ENCODE data around the gene ARHGEF1. TPM values are rescaled to one million over a fixed set of nuclear protein-coding genes. Genes with fewer than 3 reads are reported as not detected.
A peak's percentile ranks its signal among the peaks of the same experiment; 100 is the strongest.

The ARHGEF1 gene
- total RNA-seq, 1 donor from 2014 or later, result 78.8 TPM

DNA sequence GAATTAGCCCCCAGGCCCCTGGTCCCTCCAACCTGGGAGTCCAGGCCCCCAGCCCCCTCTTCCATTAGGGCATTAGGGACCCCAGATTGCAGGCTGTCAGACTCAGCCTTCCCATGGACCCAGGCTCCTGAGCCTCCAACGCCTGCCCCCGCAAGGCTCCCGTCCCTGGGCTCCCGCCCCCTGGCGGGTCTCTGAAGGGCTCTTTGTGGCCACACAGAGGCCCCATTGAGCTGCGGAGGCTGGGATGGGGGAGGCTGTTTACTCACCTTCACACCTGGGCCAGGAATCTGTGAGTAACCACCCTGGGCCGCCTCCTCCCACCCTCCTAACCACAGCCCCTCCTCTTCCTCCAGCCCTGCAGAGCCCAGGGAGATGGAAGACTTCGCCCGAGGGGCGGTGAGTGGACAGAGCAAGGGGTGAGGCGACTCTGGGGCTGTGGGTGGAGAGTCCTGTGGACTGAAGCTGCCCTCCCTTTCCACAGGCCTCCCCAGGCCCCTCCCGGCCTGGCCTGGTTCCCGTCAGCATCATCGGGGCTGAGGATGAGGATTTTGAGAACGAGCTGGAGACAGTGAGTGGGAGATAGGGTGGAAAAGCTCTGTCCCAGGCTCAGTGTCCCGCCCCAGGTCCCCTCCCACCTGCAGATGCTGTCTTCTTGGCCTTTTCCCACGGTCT is 4.9 kb downstream of the ARHGEF1 start:
- H3K27me3 Mint-ChIP-seq (ENCODE audit: low read depth), result peaks cover 6% of the 10 kb centered on the region

DNA sequence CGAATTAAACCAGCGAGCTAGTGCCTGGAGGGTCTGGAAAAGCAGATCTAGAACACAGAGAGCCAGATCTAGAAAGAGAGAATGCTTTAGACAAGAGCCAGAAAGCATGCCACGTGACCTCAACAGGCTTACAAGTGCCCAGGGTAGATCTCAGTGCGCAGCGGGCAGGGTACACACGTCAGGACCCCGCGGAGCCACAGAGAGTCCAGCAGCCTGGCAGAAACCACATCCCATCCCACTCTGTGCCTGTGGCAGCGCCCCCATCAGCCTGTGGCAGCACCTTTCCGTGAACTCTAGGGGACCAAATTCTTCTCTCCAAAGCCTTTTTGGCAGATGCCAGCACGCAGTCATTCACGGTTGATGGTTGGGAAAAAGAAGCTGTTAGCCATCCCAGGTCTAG is 5.9 kb downstream of the ARHGEF1 start:
- Mint-ChIP-seq H3K9me3 (no peaks in the 10 kb centered on the region), H3K4me1 (peaks cover 13% of the 10 kb centered on the region), H3K27ac (no peak overlapping the region), H3K4me3 (no peak overlapping the region), H3K27me3 (ENCODE audit: low read depth) (peaks cover under 1% of the 10 kb centered on the region), H3K36me3 (peaks cover 5% of the 10 kb centered on the region)
- TF ChIP-seq, protein P1, sequence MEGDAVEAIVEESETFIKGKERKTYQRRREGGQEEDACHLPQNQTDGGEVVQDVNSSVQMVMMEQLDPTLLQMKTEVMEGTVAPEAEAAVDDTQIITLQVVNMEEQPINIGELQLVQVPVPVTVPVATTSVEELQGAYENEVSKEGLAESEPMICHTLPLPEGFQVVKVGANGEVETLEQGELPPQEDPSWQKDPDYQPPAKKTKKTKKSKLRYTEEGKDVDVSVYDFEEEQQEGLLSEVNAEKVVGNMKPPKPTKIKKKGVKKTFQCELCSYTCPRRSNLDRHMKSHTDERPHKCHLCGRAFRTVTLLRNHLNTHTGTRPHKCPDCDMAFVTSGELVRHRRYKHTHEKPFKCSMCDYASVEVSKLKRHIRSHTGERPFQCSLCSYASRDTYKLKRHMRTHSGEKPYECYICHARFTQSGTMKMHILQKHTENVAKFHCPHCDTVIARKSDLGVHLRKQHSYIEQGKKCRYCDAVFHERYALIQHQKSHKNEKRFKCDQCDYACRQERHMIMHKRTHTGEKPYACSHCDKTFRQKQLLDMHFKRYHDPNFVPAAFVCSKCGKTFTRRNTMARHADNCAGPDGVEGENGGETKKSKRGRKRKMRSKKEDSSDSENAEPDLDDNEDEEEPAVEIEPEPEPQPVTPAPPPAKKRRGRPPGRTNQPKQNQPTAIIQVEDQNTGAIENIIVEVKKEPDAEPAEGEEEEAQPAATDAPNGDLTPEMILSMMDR (IDR thresholded peaks at IDR 0.05; ENCODE audit: unreplicated experiment), result no peak
- peak in 1 of 2 experiments; percentile 14 for DNase-seq (ENCODE audit: low spot score in 2 of 2, unreplicated experiment in 2 of 2)

More for the DNA sequence above, 4.9 kb downstream of the ARHGEF1 start:
- peaks cover 5% of the 10 kb centered on the region for H3K36me3 Mint-ChIP-seq
- H3K4me3 Mint-ChIP-seq, result no peak overlapping the region
- no peak for DNase-seq (ENCODE audit: low spot score in 2 of 2, unreplicated experiment in 2 of 2)
- no peaks in the 10 kb centered on the region for H3K9me3 Mint-ChIP-seq
- H3K4me1 Mint-ChIP-seq, result peaks cover 19% of the 10 kb centered on the region
- TF ChIP-seq, protein P1 (IDR thresholded peaks at IDR 0.05; ENCODE audit: unreplicated experiment), result no peak
- H3K27ac Mint-ChIP-seq, result no peak overlapping the region

DNA sequence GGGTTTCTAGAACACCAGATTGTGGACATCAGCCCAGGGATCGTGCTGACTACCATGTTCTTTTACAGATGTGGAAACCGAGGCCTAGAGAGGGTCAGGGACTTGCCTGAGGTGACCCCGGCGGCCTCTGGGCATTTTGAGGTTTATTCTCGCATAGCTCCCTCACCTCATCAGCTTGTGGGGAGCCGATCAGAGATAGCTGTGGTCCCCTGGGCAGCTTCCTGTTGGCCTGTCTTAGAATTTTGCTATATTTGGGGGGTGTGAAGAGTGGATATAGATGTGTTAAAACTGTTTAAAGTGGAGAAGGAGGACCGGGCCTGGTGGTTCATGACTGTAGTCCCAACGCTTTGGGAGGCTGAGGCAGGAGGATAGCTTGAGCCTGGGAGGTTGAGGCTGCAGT is 6.9 kb downstream of the ARHGEF1 start:
- Mint-ChIP-seq H3K36me3 (peaks cover 5% of the 10 kb centered on the region), H3K9me3 (no peaks in the 10 kb centered on the region), H3K4me1 (peaks cover 8% of the 10 kb centered on the region), H3K27ac (no peak overlapping the region), H3K27me3 (ENCODE audit: low read depth) (no peaks in the 10 kb centered on the region), H3K4me3 (no peak overlapping the region)
- TF ChIP-seq, protein P1 (IDR thresholded peaks at IDR 0.05; ENCODE audit: unreplicated experiment), result no peak
- DNase-seq (ENCODE audit: low spot score in 2 of 2, unreplicated experiment in 2 of 2), result no peak

DNA sequence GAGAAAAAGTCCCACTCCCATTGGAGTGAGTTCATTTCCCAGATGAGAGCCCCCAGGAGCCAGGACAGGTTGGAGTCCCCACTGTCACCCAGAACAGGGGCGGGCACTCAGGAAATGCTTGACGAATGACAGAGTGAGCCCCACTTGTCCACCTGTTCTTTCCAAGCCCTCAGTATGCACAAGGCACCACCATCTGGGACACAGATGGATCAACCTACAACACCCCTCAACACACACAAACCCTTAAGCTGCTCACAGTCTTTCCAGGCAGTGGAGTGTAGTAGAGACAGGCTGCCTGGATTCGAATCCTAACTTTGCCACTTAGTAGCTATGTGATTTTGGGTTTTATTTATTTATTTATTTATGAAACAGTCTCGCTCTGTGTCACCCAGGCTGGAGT is 8.0 kb downstream of the ARHGEF1 start:
- Mint-ChIP-seq H3K4me1 (peaks cover 5% of the 10 kb centered on the region), H3K36me3 (peaks cover 9% of the 10 kb centered on the region), H3K27me3 (ENCODE audit: low read depth) (no peaks in the 10 kb centered on the region), H3K4me3 (no peak overlapping the region), H3K27ac (no peak overlapping the region), H3K9me3 (no peaks in the 10 kb centered on the region)
- TF ChIP-seq, protein P1 (IDR thresholded peaks at IDR 0.05; ENCODE audit: unreplicated experiment), result no peak
- DNase-seq (ENCODE audit: low spot score in 2 of 2, unreplicated experiment in 2 of 2), result no peak

DNA sequence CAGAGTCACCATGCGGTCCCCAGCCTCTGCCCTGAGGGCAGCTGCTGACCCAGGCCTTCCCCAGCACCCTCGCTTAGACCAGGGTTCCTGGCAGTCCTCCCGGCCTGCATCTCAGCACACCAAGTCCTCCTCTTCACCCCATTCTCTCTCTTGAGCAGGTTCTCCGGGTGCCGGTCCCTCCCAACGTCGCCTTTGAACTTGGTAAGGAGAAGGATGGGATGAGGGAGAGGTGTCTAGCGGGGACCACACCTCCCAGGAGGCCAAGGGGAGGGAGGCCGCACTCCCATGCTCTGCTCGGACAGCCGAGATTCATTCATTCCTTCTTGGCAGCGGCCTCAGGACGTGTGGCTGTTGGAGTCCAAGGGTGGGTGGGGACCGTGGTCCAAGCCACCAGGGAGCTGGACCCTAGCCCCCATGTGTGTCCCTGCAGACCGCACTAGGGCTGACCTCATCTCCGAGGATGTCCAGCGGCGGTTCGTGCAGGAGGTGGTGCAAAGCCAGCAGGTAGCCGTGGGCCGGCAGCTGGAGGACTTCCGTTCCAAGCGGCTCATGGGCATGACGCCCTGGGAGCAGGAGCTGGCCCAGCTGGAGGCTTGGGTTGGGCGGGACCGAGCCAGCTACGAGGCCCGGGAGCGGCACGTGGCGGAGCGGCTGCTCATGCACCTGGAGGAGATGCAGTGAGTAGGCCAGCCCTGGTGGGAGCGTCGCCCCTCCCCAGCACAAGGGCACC is 9.4 kb downstream of the ARHGEF1 start:
- H3K4me1 Mint-ChIP-seq, result no peaks in the 10 kb centered on the region
- DNase-seq (ENCODE audit: low spot score in 2 of 2, unreplicated experiment in 2 of 2), result peak in 1 of 2 experiments; percentile 17
- no peak overlapping the region for H3K4me3 Mint-ChIP-seq
- H3K27me3 Mint-ChIP-seq (ENCODE audit: low read depth), result no peaks in the 10 kb centered on the region
- TF ChIP-seq, protein P1 (IDR thresholded peaks at IDR 0.05; ENCODE audit: unreplicated experiment), result no peak
- peaks cover 9% of the 10 kb centered on the region for H3K36me3 Mint-ChIP-seq
- H3K27ac Mint-ChIP-seq, result no peak overlapping the region
- no peaks in the 10 kb centered on the region for H3K9me3 Mint-ChIP-seq

Measured in mesothelial cell of epicardium (in vitro differentiated cells).